GM21390 (cell line): ENCODE data around the gene METTL16.
"Not testable (repeated sequence)": the region's sequence is repeated elsewhere in the genome, so short reads cannot be mapped to it uniquely, and the experiment has no call there.

Experiments used
- ATAC-seq: cut with Tn5 transposase; IDR thresholded peaks from one replicate; pipeline ENCODE4 v1.9.1; 2021; ENCODE audit not compliant: unreplicated experiment

The METTL16 gene

DNA sequence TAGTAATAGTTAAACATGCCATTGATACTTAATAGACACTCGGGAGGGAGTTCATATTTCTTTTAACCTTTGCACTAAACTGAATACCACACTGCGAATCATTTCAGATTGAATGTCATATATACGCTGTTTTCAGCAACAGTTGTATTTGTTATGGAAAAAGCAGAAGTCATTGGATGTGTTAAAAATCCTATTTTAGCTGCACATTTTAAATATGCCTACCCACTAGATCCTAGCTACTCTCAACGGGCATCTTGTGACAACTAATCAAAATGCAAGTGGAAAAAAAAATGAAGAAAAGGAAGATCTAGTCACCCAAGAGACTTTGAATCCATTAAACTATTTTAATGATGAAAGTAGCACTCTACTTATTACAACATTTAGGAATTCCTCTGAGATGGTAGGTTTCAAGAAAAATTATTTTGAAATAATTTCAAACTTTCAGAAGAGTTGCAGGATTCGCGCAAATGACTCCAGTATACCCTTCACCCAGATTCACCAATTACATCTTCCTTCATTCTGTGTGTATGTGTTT lies 59.4 kb downstream of the METTL16 start:
- ATAC-seq = no peak

GRCh38 chr17:2450016-2450650 lies 61.6 kb downstream of the METTL16 start:
- ATAC-seq = no peak

DNA sequence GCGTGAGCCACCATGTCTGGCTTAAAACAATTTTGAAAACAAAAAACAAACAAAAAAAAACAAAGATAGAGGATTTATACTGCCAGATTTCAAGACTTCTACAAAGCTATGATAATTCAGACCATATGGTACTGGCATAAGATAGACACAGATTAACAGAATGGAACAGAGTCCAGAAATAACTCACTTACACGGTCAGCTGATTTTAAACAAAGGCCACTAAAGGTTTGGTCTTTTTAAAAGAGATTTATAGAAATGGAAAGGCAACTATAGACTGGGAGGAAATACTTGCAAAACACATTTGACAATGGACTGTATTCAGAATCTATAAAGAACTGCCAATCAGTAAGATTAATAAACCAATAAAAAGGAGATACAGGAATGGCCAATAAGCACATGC lies 62.2 kb downstream of the METTL16 start:
- no peak for ATAC-seq

- ATAC-seq = not testable (repeated sequence)
These were observed 64.2 kb downstream of the METTL16 start for GRCh38 chr17:2447479-2447878.

DNA sequence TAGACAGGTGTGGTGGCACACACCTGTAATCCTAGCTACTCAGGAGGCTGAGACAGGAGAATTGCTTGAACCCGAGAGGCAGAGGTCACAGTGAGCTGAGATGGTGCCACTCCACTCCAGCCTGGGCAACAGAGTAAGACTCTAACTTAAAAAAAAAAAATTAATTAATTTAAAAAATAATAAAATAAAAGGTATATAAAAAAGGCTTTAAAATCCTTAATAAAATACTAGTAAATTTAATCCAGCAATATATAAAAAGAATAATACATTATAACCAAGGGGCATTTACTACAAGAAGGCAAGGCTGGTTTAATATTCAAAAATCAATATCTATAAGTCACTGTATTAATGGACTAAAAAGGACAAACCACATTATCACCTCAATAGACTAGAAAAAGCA lies 66.0 kb downstream of the METTL16 start:
- no peak for ATAC-seq

GRCh38 chr17:2444382-2444781 lies 67.3 kb downstream of the METTL16 start:
- ATAC-seq = no peak

DNA sequence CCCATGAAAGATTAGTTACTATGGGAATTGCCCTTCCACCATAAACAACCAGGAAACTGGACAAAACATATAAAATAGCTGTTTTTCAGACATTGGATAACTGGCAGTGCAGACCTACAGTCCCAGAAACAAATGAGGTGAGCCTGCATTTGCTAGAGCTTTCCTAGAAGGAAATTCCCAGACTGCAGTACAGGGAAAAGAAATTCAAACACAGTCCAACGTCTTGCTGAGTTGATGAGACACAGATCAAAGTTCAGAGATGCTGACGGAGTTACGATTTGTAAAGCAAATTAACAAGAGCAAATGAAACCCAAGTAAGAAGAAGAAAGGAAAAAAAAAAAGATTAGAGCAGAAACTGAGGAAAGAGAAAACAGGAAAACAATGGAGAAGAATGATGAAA lies 69.5 kb downstream of the METTL16 start:
- no peak for ATAC-seq

GRCh38 chr17:2440930-2441329 lies 70.8 kb downstream of the METTL16 start:
- ATAC-seq = no peak

GRCh38 chr17:2439997-2440396 lies 71.7 kb downstream of the METTL16 start:
- not testable (repeated sequence) for ATAC-seq

DNA sequence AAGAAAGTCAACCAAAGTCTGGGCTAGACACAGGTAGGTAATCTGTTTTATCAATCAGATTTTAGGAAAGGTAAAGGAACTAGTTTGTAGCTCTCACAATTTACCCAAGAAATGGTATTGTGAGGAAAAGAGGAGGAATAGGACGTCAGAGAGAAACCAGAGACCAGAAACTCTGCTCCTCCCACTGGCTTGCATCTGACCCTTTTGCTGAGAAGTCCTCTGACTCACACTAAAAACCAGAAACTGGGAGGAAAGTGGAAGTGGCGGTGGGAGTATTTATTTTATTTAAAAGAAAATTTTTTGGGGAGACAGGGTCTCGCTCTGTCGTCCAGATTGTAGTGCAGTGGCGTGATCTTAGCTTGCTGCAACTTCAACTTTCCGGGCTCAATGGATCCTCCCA lies 72.9 kb downstream of the METTL16 start:
- no peak for ATAC-seq

DNA sequence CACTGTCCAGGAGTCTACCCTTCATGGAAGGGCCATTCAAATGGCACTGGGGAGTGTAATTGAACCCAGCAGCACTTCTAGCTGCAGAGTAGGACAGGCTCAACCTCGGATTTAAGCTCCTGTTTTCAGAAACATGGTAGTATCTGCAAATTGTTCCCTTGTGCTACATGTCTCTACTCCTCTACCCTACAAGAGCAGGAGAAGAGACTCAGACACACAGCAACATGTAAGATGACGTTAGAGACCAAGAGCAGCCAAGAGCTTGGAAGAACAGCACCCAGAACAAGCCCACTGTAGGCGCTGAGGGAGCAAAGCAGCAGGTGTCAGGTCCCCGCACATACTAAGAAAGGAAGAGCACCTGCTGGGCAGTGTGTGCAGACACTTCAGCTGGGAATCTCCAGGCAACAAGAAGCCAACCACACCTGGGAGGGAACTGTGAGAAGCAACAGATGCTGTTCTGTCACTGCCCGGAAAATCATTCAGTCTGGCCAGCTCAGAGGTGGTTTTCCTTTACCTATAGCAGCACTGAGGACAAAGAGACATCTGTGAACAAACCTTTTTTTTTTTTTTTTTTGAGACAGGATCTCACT lies 75.3 kb downstream of the METTL16 start:
- no peak for ATAC-seq

- no peak for ATAC-seq
These were observed 75.8 kb downstream of the METTL16 start for GRCh38 chr17:2435862-2436261.

DNA sequence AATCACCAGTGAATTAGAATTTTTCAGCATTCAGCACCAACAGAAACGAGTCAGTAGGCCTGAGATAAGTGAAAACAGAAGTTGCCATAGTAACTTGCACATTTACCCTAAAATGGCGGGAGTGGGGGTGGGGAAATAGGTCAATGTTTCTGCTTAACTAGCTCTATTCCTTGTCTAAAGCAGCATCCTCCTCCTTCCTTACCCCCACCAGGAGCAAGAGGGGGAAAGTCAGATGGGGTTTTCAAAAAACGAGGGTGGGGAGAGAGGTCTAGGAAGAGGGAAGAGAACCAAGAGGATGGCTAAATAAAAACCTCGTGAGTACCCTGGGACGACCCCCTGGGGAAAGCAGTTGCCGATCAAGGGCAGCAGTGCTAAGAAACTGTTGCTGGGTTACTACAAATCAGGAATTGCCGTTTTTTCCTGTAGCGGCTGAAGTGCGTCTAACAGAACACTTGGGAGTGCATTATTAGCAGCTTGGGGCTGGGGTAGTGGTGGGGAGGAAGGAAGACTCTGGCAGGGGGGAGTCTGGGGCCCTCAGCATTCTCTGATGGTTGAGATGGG lies 76.4 kb downstream of the METTL16 start:
- no peak for ATAC-seq

DNA sequence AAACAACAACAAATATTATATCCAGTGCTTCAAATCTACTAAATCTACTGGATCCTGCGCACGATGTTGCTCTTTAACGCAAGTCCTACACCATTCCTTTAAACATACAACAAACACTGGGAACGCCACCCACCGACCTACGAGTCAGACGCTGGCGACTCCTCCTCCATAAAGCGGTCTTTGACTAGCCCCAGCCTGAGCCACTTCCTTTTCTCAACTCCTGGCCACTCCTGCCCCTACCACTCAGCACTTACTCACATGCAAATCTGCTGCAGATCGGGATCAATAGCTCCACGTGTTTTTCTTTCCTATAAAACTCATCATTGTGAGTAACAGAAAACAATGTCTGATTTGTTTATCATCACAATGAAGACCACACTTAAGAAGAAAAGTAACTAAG lies 78.0 kb downstream of the METTL16 start:
- no peak for ATAC-seq

DNA sequence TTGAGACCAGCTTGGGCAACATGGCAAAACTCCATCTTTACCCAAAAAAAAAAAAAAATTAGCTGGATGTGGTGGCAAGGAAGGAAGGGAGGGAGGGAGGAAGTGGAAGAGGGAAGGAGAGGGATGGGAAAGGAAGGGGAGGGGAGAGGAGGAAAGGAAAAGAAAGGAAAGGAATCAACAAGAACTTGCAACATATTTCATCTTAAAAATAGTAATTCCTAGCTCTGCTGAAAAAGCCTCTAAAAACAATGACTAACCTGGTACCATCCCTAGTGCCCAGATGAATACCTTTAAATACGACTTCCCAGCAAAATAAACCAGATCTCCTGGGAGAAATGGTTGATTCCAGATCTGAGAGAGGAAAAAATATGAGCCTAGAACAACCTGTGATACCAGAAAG lies 83.8 kb downstream of the METTL16 start:
- no peak for ATAC-seq

DNA sequence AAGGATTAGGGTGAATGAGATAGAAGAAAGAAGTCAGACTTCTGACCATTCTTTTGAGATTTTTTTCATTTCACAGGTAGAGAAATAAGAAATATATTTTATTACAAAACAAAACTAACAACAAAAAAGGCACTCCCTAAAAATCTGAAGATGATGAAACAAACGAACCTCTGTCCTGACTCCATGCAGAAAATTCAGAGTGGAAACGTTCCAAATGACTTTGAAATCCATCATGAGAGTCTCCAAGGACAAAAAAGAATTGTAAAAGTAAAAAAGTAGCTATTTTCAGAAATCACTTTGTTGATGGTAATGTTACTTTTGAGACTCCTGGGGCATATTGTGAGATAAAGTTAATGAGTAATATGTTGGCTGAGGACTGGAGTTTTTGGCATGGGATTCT lies 84.5 kb downstream of the METTL16 start:
- no peak for ATAC-seq

DNA sequence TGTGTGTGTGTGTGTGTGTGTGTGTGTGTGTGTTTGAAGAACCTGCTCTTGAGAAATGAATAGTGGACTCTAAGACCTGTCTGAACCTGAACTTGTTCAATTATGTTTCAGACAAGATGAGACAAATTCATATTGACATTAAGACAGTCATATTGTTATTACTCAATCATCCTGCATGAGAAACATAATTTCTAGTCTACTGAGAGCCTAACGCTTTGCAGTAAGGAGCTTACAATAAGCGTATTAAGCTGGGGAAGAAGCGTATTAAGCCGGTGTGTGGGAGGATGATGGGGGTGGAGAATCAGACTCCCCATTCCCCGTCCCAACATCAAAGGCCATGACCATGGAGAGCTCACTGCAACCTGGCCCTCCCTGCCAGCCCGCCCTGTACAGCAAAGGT lies 88.4 kb downstream of the METTL16 start:
- no peak for ATAC-seq

- no peak for ATAC-seq
These were observed 90.2 kb downstream of the METTL16 start for GRCh38 chr17:2421315-2422147.

- no peak for ATAC-seq
These were observed 91.5 kb downstream of the METTL16 start for GRCh38 chr17:2420176-2420575.

- ATAC-seq = no peak
These were observed 92.2 kb downstream of the METTL16 start for GRCh38 chr17:2419486-2419885.

GRCh38 chr17:2418572-2418971 lies 93.1 kb downstream of the METTL16 start:
- no peak for ATAC-seq
